HepG2 (cell line): ENCODE measurements around the gene ABCB6. TPM values are rescaled to one million over a fixed set of nuclear protein-coding genes. Genes with fewer than 3 reads are reported as not detected.

Experiments used
- BCL6 ChIP-seq: IDR thresholded peaks from 2 replicates; pipeline ENCODE4 v1.6.1; 2016; ENCODE audit warnings: missing genetic modification reagents, missing compliant biosample characterization
- GTF3A ChIP-seq: sonication (generic); formaldehyde crosslinking; conservative IDR thresholded peaks from 2 replicates; pipeline ENCODE4 v1.4.0; 2020; ENCODE audit warnings: mild to moderate bottlenecking, missing genetic modification reagents
- HNRNPLL ChIP-seq: fragments of 200-400 bp; formaldehyde crosslinking; IDR thresholded peaks from 2 replicates; pipeline ENCODE4 v1.6.1; 2017; ENCODE audit warnings: mild to moderate bottlenecking, low read depth, low read length; ENCODE audit not compliant: poor library complexity, severe bottlenecking
- MIER3 ChIP-seq: IDR thresholded peaks from 2 replicates; pipeline ENCODE4 v1.6.1; 2016; ENCODE audit warnings: missing compliant biosample characterization, borderline replicate concordance
- NCOA5 ChIP-seq: sonication (generic); formaldehyde crosslinking; IDR thresholded peaks from 2 replicates; pipeline ENCODE4 v1.4.0; 2020; ENCODE audit warnings: missing genetic modification reagents
- POGZ ChIP-seq: sonication (generic); formaldehyde crosslinking; IDR thresholded peaks from 2 replicates; pipeline ENCODE4 v1.4.0; 2020; ENCODE audit warnings: mild to moderate bottlenecking, missing genetic modification reagents
- RBM39 ChIP-seq: fragments of 200-400 bp; formaldehyde crosslinking; IDR thresholded peaks from one replicate; pipeline ENCODE4 v1.6.1; 2018; ENCODE audit warnings: antibody characterized with exemption, mild to moderate bottlenecking, low read depth, low read length; ENCODE audit not compliant: poor library complexity, severe bottlenecking
- SP140L ChIP-seq: sonication (generic); formaldehyde crosslinking; IDR thresholded peaks from 2 replicates; pipeline ENCODE4 v1.4.0; 2020; ENCODE audit warnings: missing genetic modification reagents, borderline replicate concordance
- TAF15 ChIP-seq: fragments of 200-400 bp; formaldehyde crosslinking; IDR thresholded peaks from one replicate; pipeline ENCODE4 v1.6.1; 2018; ENCODE audit warnings: mild to moderate bottlenecking, low read depth, low read length; ENCODE audit not compliant: poor library complexity, severe bottlenecking
- TBX2 ChIP-seq: sonication (generic); formaldehyde crosslinking; IDR thresholded peaks from 2 replicates; pipeline ENCODE4 v1.5.0; 2020; ENCODE audit warnings: missing genetic modification reagents, mild to moderate bottlenecking, borderline replicate concordance
- ZNF20 ChIP-seq: sonication (generic); formaldehyde crosslinking; IDR thresholded peaks from 2 replicates; pipeline ENCODE4 v1.4.0; 2020; ENCODE audit warnings: mild to moderate bottlenecking, moderate library complexity, missing genetic modification reagents
- ZNF234 ChIP-seq: sonication (generic); formaldehyde crosslinking; conservative IDR thresholded peaks from 2 replicates; pipeline ENCODE4 v1.5.1; 2020; ENCODE audit warnings: mild to moderate bottlenecking, missing genetic modification reagents
- ZNF383 ChIP-seq: sonication (generic); formaldehyde crosslinking; IDR thresholded peaks from 2 replicates; pipeline ENCODE4 v1.4.0; 2020; ENCODE audit warnings: missing genetic modification reagents, mild to moderate bottlenecking, borderline replicate concordance
- ZNF616 ChIP-seq: sonication (generic); formaldehyde crosslinking; IDR thresholded peaks from 2 replicates; pipeline ENCODE4 v1.5.0; 2020; ENCODE audit warnings: low read depth, mild to moderate bottlenecking, missing genetic modification reagents
- ZNF660 ChIP-seq: sonication (generic); formaldehyde crosslinking; IDR thresholded peaks from 2 replicates; pipeline ENCODE4 v1.5.1; 2020; ENCODE audit warnings: mild to moderate bottlenecking, low read depth, missing genetic modification reagents, borderline replicate concordance
- ZNF776 ChIP-seq: sonication (generic); formaldehyde crosslinking; IDR thresholded peaks from 2 replicates; pipeline ENCODE4 v1.4.0; 2020; ENCODE audit warnings: mild to moderate bottlenecking, missing genetic modification reagents
- polyA plus RNA-seq, 8 experiments: library from polyadenylated mRNA; depleted of rRNA in 3 of 8; stranded (reverse) in 7 of 8; unstranded in 1 of 8; fragments of >200 nt; fragmentation: Illumina TruSeq in 4 of 8; extraction: Trizol in 4 of 8; gene quantifications; 2 replicates each; pipeline versions ENCODE4 v1.2.1 to v1.2.3, GENCODE V29; 2011 to 2016; ENCODE audit warnings: low read depth in 4 of 8, missing spikeins in 1 of 8, mixed read lengths in 1 of 8; ENCODE audit not compliant: insufficient read depth in 1 of 8
- total RNA-seq, 5 experiments: library from RNA; depleted of rRNA; stranded (reverse); fragments of >200 nt; fragmentation: Illumina TruSeq; extraction: Trizol; gene quantifications; 2 replicates each; pipeline ENCODE4 v1.2.3, GENCODE V29; 2016; ENCODE audit warnings: low read depth in 1 of 5
- TF ChIP-seq, protein P1 (sequence below): sonication (generic); formaldehyde crosslinking; IDR thresholded peaks from 2 replicates; pipeline ENCODE4 v1.4.0; 2020; ENCODE audit warnings: missing genetic modification reagents
- TF ChIP-seq, protein P2 (sequence below): sonication (generic); formaldehyde crosslinking; IDR thresholded peaks from 2 replicates; pipeline ENCODE4 v1.8.1; 2023; ENCODE audit warnings: mild to moderate bottlenecking, missing genetic modification reagents, borderline replicate concordance
- TF ChIP-seq, protein P3 (sequence below): sonication (generic); formaldehyde crosslinking; IDR thresholded peaks from 2 replicates; pipeline ENCODE4 v1.9.0; 2021; ENCODE audit warnings: missing genetic modification reagents, mild to moderate bottlenecking, borderline replicate concordance
- TF ChIP-seq, protein P4 (sequence below): sonication (generic); formaldehyde crosslinking; IDR thresholded peaks from 2 replicates; pipeline ENCODE4 v1.4.0; 2020; ENCODE audit warnings: missing genetic modification reagents; ENCODE audit errors: not compliant biosample characterization
- TF ChIP-seq, protein P5 (sequence below): sonication (generic); formaldehyde crosslinking; IDR thresholded peaks from 2 replicates; pipeline ENCODE4 v1.8.1; 2023; ENCODE audit warnings: mild to moderate bottlenecking, moderate library complexity, missing genetic modification reagents

The ABCB6 gene
- total and polyA plus RNA-seq, 2 of the 13 experiments (the other 11 are each of a cell fraction or from before 2014, with no cell fraction given) = 91.1 to 137 TPM

DNA sequence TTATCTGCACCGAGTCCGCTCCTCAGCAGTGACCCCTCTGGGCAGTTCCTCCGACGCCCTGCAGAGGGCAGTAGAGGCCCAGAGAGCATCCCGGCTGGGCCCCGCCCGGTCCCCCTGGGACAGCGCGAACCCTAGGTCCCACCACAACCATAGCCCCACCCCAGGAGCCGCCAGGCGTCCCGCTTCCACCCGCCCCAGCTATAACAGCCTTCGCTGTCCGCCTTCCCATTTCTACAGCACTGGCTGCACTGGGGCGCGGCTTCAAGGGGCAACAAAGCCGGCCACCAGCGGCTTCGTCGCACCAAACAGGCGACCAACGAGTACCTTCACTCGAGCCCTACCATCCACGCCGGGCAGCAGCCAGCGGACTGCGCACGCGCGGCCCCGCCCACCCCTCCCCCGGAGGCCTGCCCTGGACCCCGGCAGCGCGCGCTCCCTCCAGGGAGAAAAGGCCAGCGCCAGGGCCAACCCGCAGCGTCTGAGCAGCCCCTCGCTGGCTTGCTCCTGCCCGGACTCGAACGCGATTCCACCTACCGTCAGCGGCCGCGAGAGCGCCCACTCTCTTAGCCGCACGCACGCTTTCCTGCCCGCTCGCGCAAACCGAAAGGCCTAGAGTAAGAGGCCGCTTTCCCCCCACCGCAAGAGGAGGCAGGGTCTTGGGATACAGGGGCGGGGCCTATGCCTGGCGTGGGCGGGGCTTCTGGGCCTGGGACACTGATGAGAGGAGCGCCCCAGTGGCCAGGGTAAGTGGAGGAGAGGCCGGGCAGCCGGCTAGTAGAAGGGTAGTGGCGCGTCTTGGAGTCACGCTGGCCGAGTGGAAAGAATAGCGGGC lies 58.4 kb downstream of the ABCB6 start, which contains the start of gene NHEJ1 (continued):
- TF ChIP-seq ZNF660 (CRISPR knock-in tag) (no peak), TAF15 (peak; percentile 79), ZNF20 (CRISPR knock-in tag) (no peak), BCL6 (CRISPR knock-in tag) (peak; percentile 59), ZNF234 (CRISPR knock-in tag) (no peak; the same call in 1 of the 2 replicates), POGZ (CRISPR knock-in tag) (peak; percentile 64), TBX2 (CRISPR knock-in tag) (peak; percentile 87), ZNF616 (peak; percentile 80), NCOA5 (CRISPR knock-in tag) (no peak), GTF3A (CRISPR knock-in tag) (no peak; the same call in 1 of the 2 replicates), MIER3 (CRISPR knock-in tag) (peak; percentile 81; the same call in 1 of the 2 replicates), ZNF776 (CRISPR knock-in tag) (peak; percentile 2; the same call in 1 of the 2 replicates), HNRNPLL (peak; percentile 77), RBM39 (peak; percentile 72), ZNF383 (CRISPR knock-in tag) (no peak), SP140L (CRISPR knock-in tag) (no peak)
- TF ChIP-seq, protein P1, sequence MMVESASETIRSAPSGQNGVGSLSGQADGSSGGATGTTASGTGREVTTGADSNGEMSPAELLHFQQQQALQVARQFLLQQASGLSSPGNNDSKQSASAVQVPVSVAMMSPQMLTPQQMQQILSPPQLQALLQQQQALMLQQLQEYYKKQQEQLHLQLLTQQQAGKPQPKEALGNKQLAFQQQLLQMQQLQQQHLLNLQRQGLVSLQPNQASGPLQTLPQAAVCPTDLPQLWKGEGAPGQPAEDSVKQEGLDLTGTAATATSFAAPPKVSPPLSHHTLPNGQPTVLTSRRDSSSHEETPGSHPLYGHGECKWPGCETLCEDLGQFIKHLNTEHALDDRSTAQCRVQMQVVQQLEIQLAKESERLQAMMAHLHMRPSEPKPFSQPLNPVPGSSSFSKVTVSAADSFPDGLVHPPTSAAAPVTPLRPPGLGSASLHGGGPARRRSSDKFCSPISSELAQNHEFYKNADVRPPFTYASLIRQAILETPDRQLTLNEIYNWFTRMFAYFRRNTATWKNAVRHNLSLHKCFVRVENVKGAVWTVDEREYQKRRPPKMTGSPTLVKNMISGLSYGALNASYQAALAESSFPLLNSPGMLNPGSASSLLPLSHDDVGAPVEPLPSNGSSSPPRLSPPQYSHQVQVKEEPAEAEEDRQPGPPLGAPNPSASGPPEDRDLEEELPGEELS (CRISPR knock-in tag) = peak; percentile 58
- TF ChIP-seq, protein P2, sequence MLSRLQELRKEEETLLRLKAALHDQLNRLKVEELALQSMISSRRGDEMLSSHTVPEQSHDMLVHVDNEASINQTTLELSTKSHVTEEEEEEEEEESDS (CRISPR knock-in tag) = peak; percentile 95; the same call in 1 of the 2 replicates
- TF ChIP-seq, protein P3, sequence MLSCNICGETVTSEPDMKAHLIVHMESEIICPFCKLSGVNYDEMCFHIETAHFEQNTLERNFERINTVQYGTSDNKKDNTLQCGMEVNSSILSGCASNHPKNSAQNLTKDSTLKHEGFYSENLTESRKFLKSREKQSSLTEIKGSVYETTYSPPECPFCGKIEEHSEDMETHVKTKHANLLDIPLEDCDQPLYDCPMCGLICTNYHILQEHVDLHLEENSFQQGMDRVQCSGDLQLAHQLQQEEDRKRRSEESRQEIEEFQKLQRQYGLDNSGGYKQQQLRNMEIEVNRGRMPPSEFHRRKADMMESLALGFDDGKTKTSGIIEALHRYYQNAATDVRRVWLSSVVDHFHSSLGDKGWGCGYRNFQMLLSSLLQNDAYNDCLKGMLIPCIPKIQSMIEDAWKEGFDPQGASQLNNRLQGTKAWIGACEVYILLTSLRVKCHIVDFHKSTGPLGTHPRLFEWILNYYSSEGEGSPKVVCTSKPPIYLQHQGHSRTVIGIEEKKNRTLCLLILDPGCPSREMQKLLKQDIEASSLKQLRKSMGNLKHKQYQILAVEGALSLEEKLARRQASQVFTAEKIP = no peak
- TF ChIP-seq, protein P4, sequence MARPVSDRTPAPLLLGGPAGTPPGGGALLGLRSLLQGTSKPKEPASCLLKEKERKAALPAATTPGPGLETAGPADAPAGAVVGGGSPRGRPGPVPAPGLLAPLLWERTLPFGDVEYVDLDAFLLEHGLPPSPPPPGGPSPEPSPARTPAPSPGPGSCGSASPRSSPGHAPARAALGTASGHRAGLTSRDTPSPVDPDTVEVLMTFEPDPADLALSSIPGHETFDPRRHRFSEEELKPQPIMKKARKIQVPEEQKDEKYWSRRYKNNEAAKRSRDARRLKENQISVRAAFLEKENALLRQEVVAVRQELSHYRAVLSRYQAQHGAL (CRISPR knock-in tag) = peak; percentile 11
- TF ChIP-seq, protein P5, sequence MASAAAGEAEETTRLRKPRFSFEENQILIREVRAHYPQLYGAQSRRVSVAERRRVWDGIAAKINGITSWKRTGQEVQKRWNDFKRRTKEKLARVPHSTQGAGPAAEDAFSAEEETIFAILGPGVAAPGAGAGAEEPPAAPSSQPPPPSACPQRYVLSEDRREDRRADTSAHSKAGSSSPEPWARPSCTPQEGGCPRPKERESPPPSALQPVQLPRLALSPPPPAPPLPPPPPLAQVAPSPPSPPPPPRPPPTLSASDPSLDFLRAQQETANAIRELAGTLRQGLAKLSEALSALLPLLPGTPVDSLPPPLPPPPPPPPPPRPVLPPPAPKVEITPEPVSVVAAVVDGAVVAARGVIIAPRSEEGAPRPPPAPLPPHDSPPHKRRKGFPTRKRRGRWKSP (CRISPR knock-in tag) = no peak
